ENCODE results near the gene ICAM3. TPM values are rescaled to one million over a fixed set of nuclear protein-coding genes. Genes with fewer than 3 reads are reported as not detected.
A peak's percentile ranks its signal among the peaks of the same experiment; 100 is the strongest.

ICAM3 gene
- total RNA-seq, 1 experiment from 2014 or later: 8.3 TPM

GRCh38 chr19:10379880-10380312 is 40.5 kb upstream of the ICAM3 start:
- peak overlapping the region; percentile 80 to 96 for H3K4me3 ChIP-seq (replicated peaks in 1 of 2; ENCODE audit: low read depth in 1 of 2, low read length in 2 of 2)
- no peaks in the 10 kb centered on the region for H3K9me2 ChIP-seq (ENCODE audit: insufficient read depth)
- H3K27ac ChIP-seq (ENCODE audit: low read depth, low read length): peak overlapping the region; percentile 86
- peaks cover 2 to 13% of the 10 kb centered on the region in 2 experiments; a peak in 3 of 4 replicates for H3K4me1 ChIP-seq (ENCODE audit: control insufficient read depth in 1 of 2, insufficient read depth in 2 of 2, low read length in 2 of 2)
- H3K79me2 ChIP-seq (ENCODE audit: insufficient read depth, low read length): peaks cover 9% of the 10 kb centered on the region
- H4K20me1 ChIP-seq (ENCODE audit: insufficient read depth): no peaks in the 10 kb centered on the region
- ChIA-PET RAD21 (ENCODE audit: low non-redundant PET in 1 of 2, low total read pairs in 2 of 2, uncharacterized antibody in 2 of 2, unreplicated experiment in 2 of 2) (interaction anchor here in 1 of 2 experiments (1.1 kb wide), 1 partner anchor 109 kb away, joined by 3 read pairs; the partner anchor contains the start of gene ICAM1), POLR2A (interaction anchor here (0.7 to 1.4 kb wide), 5 partner anchors 9 to 121 kb away, joined by 4 to 8 read pairs (median 5); partner anchors contain the start of genes ICAM5 and RAVER1), CTCF (interaction anchor here (0.8 to 2.5 kb wide), 6 partner anchors 9 to 120 kb away, joined by 3 to 27 read pairs (median 6); no protein-coding TSS in a partner anchor)
- H3K4me2 ChIP-seq (ENCODE audit: low read length): peak overlapping the region; percentile 100
- BruUV-seq (replicated peaks): TSS peak; percentile 93
- intact Hi-C loops (cut with micrococcal nuclease): loop anchor here (2.0 kb wide), 1 partner anchor 45 kb away; no protein-coding TSS in a partner anchor
- DNase-seq (ENCODE audit: low read depth, low spot score) (no peak), ATAC-seq (peak; percentile 2)
- no peaks in the 10 kb centered on the region for H3K9me3 ChIP-seq (ENCODE audit: control insufficient read depth in 1 of 2, insufficient read depth in 1 of 2, low read depth in 1 of 2, low read length in 2 of 2)
- H3K27me3 ChIP-seq (ENCODE audit: insufficient read depth, low read length): no peaks in the 10 kb centered on the region
- H3K9ac ChIP-seq (ENCODE audit: low read length): peak overlapping the region; percentile 83
- peaks cover 0 to 5% of the 10 kb centered on the region in 2 experiments; a peak in 2 of 4 replicates for H3K36me3 ChIP-seq (ENCODE audit: control insufficient read depth in 1 of 2, insufficient read depth in 2 of 2, low read length in 2 of 2)
- peak overlapping the region; percentile 24 for H2AFZ ChIP-seq (ENCODE audit: low read depth, low read length, poor library complexity, severe bottlenecking)
- TF ChIP-seq SRF (IDR thresholded peaks at IDR 0.05; ENCODE audit: low read depth) (no peak), ZFX (IDR thresholded peaks at IDR 0.05) (no peak), FOSL1 (IDR thresholded peaks at IDR 0.05; ENCODE audit: low read depth) (no peak), CTCF (IDR thresholded peaks at IDR 0.05 in 2 of 3, conservative IDR thresholded peaks at IDR 0.05 in 1 of 3; ENCODE audit: borderline replicate concordance in 1 of 3, insufficient read depth in 1 of 3, low read depth in 2 of 3, low read length in 2 of 3) (no peak), RAD21 (IDR thresholded peaks at IDR 0.05; ENCODE audit: low read depth) (no peak)

- no peaks in the 10 kb centered on the region for H4K20me1 ChIP-seq (ENCODE audit: insufficient read depth)
- no peaks in the 10 kb centered on the region for H3K9me2 ChIP-seq (ENCODE audit: insufficient read depth)
- DNase-seq (ENCODE audit: low read depth, low spot score): no peak
- H2AFZ ChIP-seq (ENCODE audit: low read depth, low read length, poor library complexity, severe bottlenecking): no peak overlapping the region
- H3K79me2 ChIP-seq (ENCODE audit: insufficient read depth, low read length): peaks cover 9% of the 10 kb centered on the region
- no peaks in the 10 kb centered on the region for H3K9me3 ChIP-seq (ENCODE audit: control insufficient read depth in 1 of 2, insufficient read depth in 1 of 2, low read depth in 1 of 2, low read length in 2 of 2)
- no peak overlapping the region for H3K27ac ChIP-seq (ENCODE audit: low read depth, low read length)
- POLR2A ChIA-PET: no interaction called here
- intact Hi-C loops (cut with micrococcal nuclease): no loop called here
- no peak overlapping the region for H3K4me3 ChIP-seq (replicated peaks in 1 of 2; ENCODE audit: low read depth in 1 of 2, low read length in 2 of 2)
- H3K4me1 ChIP-seq (ENCODE audit: control insufficient read depth in 1 of 2, insufficient read depth in 2 of 2, low read length in 2 of 2): peaks cover 2 to 13% of the 10 kb centered on the region in 2 experiments; a peak in 3 of 4 replicates
- no peaks in the 10 kb centered on the region for H3K27me3 ChIP-seq (ENCODE audit: insufficient read depth, low read length)
- BruUV-seq (replicated peaks): no TSS peak
- ATAC-seq: no peak
- RAD21 ChIA-PET (ENCODE audit: low non-redundant PET in 1 of 2, low total read pairs in 2 of 2, uncharacterized antibody in 2 of 2, unreplicated experiment in 2 of 2): no interaction called here
- H3K9ac ChIP-seq (ENCODE audit: low read length): no peak overlapping the region
- no peak overlapping the region for H3K4me2 ChIP-seq (ENCODE audit: low read length)
- CTCF ChIA-PET: no interaction called here
- peaks cover 0 to 6% of the 10 kb centered on the region in 2 experiments; a peak in 2 of 4 replicates for H3K36me3 ChIP-seq (ENCODE audit: control insufficient read depth in 1 of 2, insufficient read depth in 2 of 2, low read length in 2 of 2)
- TF ChIP-seq YY1 (IDR thresholded peaks at IDR 0.05; ENCODE audit: extremely low read depth, insufficient replicate concordance, low read depth, low read length): no peak
- no peak for TF ChIP-seq ZFX (IDR thresholded peaks at IDR 0.05)
- TF ChIP-seq ZBTB33 (IDR thresholded peaks at IDR 0.05; ENCODE audit: extremely low read depth, insufficient replicate concordance, low read length): no peak
- no peak for TF ChIP-seq SRF (IDR thresholded peaks at IDR 0.05; ENCODE audit: low read depth)
- TF ChIP-seq FOSL1 (IDR thresholded peaks at IDR 0.05; ENCODE audit: low read depth): no peak
- no peak for TF ChIP-seq MAX (IDR thresholded peaks at IDR 0.05)
- no peak for TF ChIP-seq ATF3 (IDR thresholded peaks at IDR 0.05)
- TF ChIP-seq CEBPB (IDR thresholded peaks at IDR 0.05; ENCODE audit: low read depth): no peak
- TF ChIP-seq RAD21 (IDR thresholded peaks at IDR 0.05; ENCODE audit: low read depth): no peak
- no peak for TF ChIP-seq ZNF274 (IDR thresholded peaks at IDR 0.05; ENCODE audit: low read depth, low read length)
- no peak for TF ChIP-seq EGR1 (IDR thresholded peaks at IDR 0.05; ENCODE audit: low read depth)
- no peak for TF ChIP-seq POLR2AphosphoS5 (IDR thresholded peaks at IDR 0.05; ENCODE audit: low read depth, low read length)
- TF ChIP-seq SP1 (IDR thresholded peaks at IDR 0.05; ENCODE audit: low read depth): no peak
Measured at GRCh38 chr19:10378124-10378523, 38.7 kb upstream of the ICAM3 start.
